ENCODE measurements around the gene ITGA11. TPM values are rescaled to one million over a fixed set of nuclear protein-coding genes. Genes with fewer than 3 reads are reported as not detected.

The ITGA11 gene
- total RNA-seq, 1 donor from 2014 or later, result 0.53 TPM

DNA sequence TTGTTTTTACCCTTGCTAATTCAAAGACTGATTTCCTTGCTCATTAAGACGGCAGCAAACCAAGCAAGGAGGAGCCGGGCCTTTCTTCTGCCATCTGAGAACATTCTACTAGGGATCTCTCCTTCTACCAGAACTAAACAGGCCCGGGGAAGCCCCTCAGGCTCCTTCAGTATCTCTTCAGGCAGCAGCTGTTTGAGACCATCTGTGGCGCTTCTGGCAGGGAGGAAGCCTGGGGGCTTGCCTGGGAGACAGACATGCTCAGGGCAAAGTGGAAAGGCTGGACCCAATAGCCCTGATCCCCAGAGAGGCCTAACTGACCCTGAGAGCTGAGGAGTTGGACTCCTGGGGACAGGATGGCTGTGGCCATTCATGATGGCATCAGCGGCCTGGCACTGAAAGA lies 86.5 kb downstream of the ITGA11 start:
- FAIRE-seq, result no peak
- no peak overlapping the region for H3K4me3 ChIP-seq (ENCODE audit: low read depth, low read length)
- no peaks in the 10 kb centered on the region for H3K36me3 ChIP-seq (ENCODE audit: control insufficient read depth, insufficient read depth, low read length)
- no peak for DNase-seq (ENCODE audit: low read depth)
- no peak for TF ChIP-seq CTCF (IDR thresholded peaks at IDR 0.05; ENCODE audit: insufficient read depth, low read length, severe bottlenecking)
- no peaks in the 10 kb centered on the region for H3K27me3 ChIP-seq (ENCODE audit: control insufficient read depth, insufficient read depth, low read length)

DNA sequence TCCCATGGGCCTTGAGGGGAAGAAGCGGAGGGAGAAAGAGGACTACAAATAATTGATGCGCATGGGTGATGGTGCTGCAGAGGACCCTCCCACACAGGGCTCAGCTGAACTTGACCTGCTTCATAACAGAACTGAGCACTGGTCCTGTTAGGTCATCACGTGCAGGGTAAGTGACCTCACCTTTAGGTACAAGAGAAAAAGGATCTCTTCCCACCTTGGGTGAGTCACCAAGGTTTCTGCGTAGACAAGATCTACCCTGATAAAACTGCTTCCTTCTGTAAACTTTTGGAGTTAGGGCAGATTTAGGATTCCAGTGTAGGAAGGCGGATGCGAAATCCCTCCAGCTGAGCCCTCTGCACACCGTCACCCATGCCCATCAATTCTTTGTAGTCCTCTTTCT lies 87.4 kb downstream of the ITGA11 start:
- peak; percentile 64 for DNase-seq (ENCODE audit: low read depth)
- TF ChIP-seq CTCF (IDR thresholded peaks at IDR 0.05; ENCODE audit: insufficient read depth, low read length, severe bottlenecking), result no peak
- FAIRE-seq, result peak; percentile 62
- Histone ChIP-seq H3K27me3 (ENCODE audit: control insufficient read depth, insufficient read depth, low read length) (no peaks in the 10 kb centered on the region), H3K36me3 (ENCODE audit: control insufficient read depth, insufficient read depth, low read length) (no peaks in the 10 kb centered on the region), H3K4me3 (ENCODE audit: low read depth, low read length) (no peak overlapping the region)

- TF ChIP-seq CTCF (IDR thresholded peaks at IDR 0.05; ENCODE audit: insufficient read depth, low read length, severe bottlenecking), result no peak
- DNase-seq (ENCODE audit: low read depth) (no peak), FAIRE-seq (no peak)
- no peaks in the 10 kb centered on the region for H3K36me3 ChIP-seq (ENCODE audit: control insufficient read depth, insufficient read depth, low read length)
- H3K27me3 ChIP-seq (ENCODE audit: control insufficient read depth, insufficient read depth, low read length), result no peaks in the 10 kb centered on the region
- no peak overlapping the region for H3K4me3 ChIP-seq (ENCODE audit: low read depth, low read length)
Measured at GRCh38 chr15:68343579-68344225, 88.3 kb downstream of the ITGA11 start.

DNA sequence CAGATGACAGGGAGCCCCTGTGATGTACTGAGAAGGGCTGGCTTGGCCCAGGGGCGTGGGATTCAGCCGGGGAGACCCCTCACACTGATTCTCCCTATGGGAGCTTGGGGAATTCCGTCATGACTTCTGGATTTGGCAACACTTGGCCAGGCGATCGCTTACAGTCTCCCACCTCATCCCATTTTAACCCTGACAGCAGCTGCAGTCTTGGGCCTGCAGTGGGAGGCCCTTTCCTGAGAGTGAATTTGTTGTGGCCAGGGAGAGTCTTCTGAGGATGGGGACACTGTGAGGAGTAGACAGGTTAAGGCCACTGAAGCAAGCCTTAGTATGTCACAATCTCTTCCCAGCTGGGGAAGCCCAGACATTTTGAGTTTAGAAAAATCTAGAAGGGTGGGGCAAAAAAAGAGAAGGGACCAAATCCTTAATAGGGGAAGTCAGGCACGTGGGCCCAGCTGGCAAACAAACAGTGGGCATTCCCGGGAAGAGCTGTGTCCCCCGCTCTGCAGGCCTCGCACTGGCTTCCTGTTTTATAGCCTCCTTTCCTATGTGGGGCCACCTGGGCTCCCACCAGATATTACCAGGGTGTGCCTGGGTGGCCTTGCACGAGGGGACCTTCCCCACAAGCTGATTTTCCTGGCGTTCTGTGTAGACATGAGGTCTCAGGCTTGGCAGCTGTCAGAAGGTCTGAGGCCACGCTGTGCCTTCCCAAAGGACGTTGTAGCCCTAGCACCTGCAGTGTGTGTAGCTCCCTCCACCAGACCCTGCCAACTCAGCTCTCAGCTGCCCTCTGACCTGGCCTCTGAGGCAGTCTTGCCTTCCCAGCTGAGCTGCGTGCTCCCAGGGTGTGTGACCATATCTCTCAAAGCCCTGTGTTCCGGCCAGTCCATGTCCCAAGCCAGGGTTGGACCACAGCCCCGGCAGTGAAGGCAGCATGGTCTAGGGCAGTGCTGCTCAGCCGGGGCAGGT lies 89.9 kb downstream of the ITGA11 start:
- FAIRE-seq, result no peak
- peaks cover under 1% of the 10 kb centered on the region for H3K27me3 ChIP-seq (ENCODE audit: control insufficient read depth, insufficient read depth, low read length)
- no peak overlapping the region for H3K4me3 ChIP-seq (ENCODE audit: low read depth, low read length)
- DNase-seq (ENCODE audit: low read depth), result no peak
- H3K36me3 ChIP-seq (ENCODE audit: control insufficient read depth, insufficient read depth, low read length), result no peaks in the 10 kb centered on the region
- TF ChIP-seq CTCF (IDR thresholded peaks at IDR 0.05; ENCODE audit: insufficient read depth, low read length, severe bottlenecking), result no peak

GRCh38 chr15:68340726-68341671 lies 91.0 kb downstream of the ITGA11 start:
- no peak for DNase-seq (ENCODE audit: low read depth)
- no peak for TF ChIP-seq CTCF (IDR thresholded peaks at IDR 0.05; ENCODE audit: insufficient read depth, low read length, severe bottlenecking)
- Histone ChIP-seq H3K36me3 (ENCODE audit: control insufficient read depth, insufficient read depth, low read length) (no peaks in the 10 kb centered on the region), H3K4me3 (ENCODE audit: low read depth, low read length) (no peak overlapping the region), H3K27me3 (ENCODE audit: control insufficient read depth, insufficient read depth, low read length) (peaks cover 3% of the 10 kb centered on the region)
- FAIRE-seq, result peak; percentile 86
